HepG2 (cell line): ENCODE results near the gene GRIK1. TPM values are rescaled to one million over a fixed set of nuclear protein-coding genes. Genes with fewer than 3 reads are reported as not detected.
"Not testable (repeated sequence)": the region's sequence is repeated elsewhere in the genome, so short reads cannot be mapped to it uniquely, and the experiment has no call there.

Experiments used
- ATAC-seq: fragments of 200-7000 bp; cut with Tn5 transposase; 3 replicates; pipeline ENCODE4 v1.9.1; 2020; ENCODE audit warnings: mild to moderate bottlenecking, moderate library complexity
- BruUV-seq: library from RNA; stranded (reverse); fragments of 400-500 nt; replicated peaks from 2 replicates; lab custom pipeline; 2021; lab: Mats Ljungman, UMichigan
- CTCF ChIA-PET: fragments of 300-600 bp; formaldehyde crosslinking; extraction: SDS; loops from one replicate; lab custom pipeline; 2021; ENCODE audit warnings: low total read pairs, inconsistent platforms, low intra/inter-chr PET ratio; lab: Yijun Ruan, JAX
- POLR2A ChIA-PET: fragments of 350-600 bp; sonication (Branson Sonifier 250); formaldehyde crosslinking; loops from one replicate; lab custom pipeline; 2020; ENCODE audit warnings: antibody characterized with exemption, inconsistent platforms; lab: Yijun Ruan, JAX
- DNase-seq: peaks from one replicate; pipeline ENCODE4 v3.0.0-alpha.2; 2015; ENCODE audit warnings: low spot score
- FAIRE-seq: peaks from 3 replicates; lab custom pipeline; 2011; peaks lifted over from hg19 to GRCh38; lab: Jason Lieb, UNC
- H2AFZ ChIP-seq: one replicate; pipeline ENCODE4 v1.6.1; 2011; ENCODE audit warnings: low read length, inconsistent platforms
- H3K27ac ChIP-seq: fragments of 300-600 bp; 3 replicates; pipeline ENCODE4 v1.8.0; 2011; ENCODE audit warnings: mixed run types, mild to moderate bottlenecking, mixed read lengths, low read length, inconsistent platforms; ENCODE audit not compliant: insufficient read depth; ENCODE audit errors: extremely low read length
- H3K27me3 ChIP-seq, 2 experiments: fragments of 200-600 bp in 1 of 2; 2 replicates in 1 of 2; 3 replicates in 1 of 2; pipeline versions ENCODE4 v1.6.0 to v1.8.0; 2011; ENCODE audit warnings: low read length in 2 of 2, mild to moderate bottlenecking in 2 of 2, moderate library complexity in 2 of 2, inconsistent platforms in 1 of 2; ENCODE audit not compliant: insufficient read depth in 2 of 2, control insufficient read depth in 1 of 2
- H3K36me3 ChIP-seq, 2 experiments: fragments of 200-600 bp in 1 of 2; replicated peaks in 1 of 2; 2 replicates in 1 of 2; 3 replicates in 1 of 2; pipeline versions ENCODE4 v1.5.1 to v1.8.0; 2011; ENCODE audit warnings: low read length in 2 of 2, inconsistent platforms in 1 of 2; ENCODE audit not compliant: insufficient read depth in 2 of 2, control insufficient read depth in 1 of 2
- H3K4me1 ChIP-seq: 2 replicates; pipeline ENCODE4 v1.5.1; 2012; ENCODE audit warnings: low read length, inconsistent platforms; ENCODE audit not compliant: insufficient read depth
- H3K4me2 ChIP-seq: 2 replicates; pipeline ENCODE4 v1.6.0; 2011; ENCODE audit warnings: low read depth, low read length, inconsistent platforms
- H3K4me3 ChIP-seq, 3 experiments: fragments of 200-600 bp in 1 of 3; sonication (generic), shearing (Covaris generic) in 1 of 3; replicated peaks in 1 of 3; 2 replicates each; pipeline ENCODE4 v1.5.1; 2011 to 2016; ENCODE audit warnings: low read length in 3 of 3, inconsistent platforms in 2 of 3, low read depth in 2 of 3, mild to moderate bottlenecking in 2 of 3, control low read depth in 1 of 3, mixed read lengths in 1 of 3; ENCODE audit not compliant: insufficient read depth in 1 of 3
- H3K79me2 ChIP-seq: one replicate; pipeline ENCODE4 v1.6.1; 2011; ENCODE audit warnings: low read length, inconsistent platforms; ENCODE audit not compliant: insufficient read depth
- H3K9ac ChIP-seq: 2 replicates; pipeline ENCODE4 v1.6.0; 2011; ENCODE audit warnings: mild to moderate bottlenecking, low read depth, low read length, inconsistent platforms; ENCODE audit not compliant: insufficient read depth
- H3K9me3 ChIP-seq: 2 replicates; pipeline ENCODE4 v1.5.1; 2012; ENCODE audit warnings: mild to moderate bottlenecking, low read length
- H4K20me1 ChIP-seq: 2 replicates; pipeline ENCODE4 v1.6.0; 2011; ENCODE audit warnings: inconsistent platforms, mild to moderate bottlenecking, low read length, moderate library complexity; ENCODE audit not compliant: insufficient read depth
- ELF4 ChIP-seq: sonication (generic); formaldehyde crosslinking; IDR thresholded peaks from 2 replicates; pipeline ENCODE4 v1.5.0; 2020; ENCODE audit warnings: missing genetic modification reagents, mild to moderate bottlenecking, moderate library complexity, borderline replicate concordance
- PATZ1 ChIP-seq: sonication (generic); formaldehyde crosslinking; IDR thresholded peaks from 2 replicates; pipeline ENCODE4 v1.4.0; 2020; ENCODE audit warnings: missing genetic modification reagents
- PPARG ChIP-seq: conservative IDR thresholded peaks from 2 replicates; pipeline ENCODE4 v1.6.1; 2016; ENCODE audit warnings: missing biosample characterization, missing genetic modification reagents
- SIN3B ChIP-seq: fragments of 150-350 bp; IDR thresholded peaks from 2 replicates; pipeline ENCODE4 v1.6.1; 2014; ENCODE audit warnings: low read length
- SKI ChIP-seq: fragments of 450-650 bp; IDR thresholded peaks from one replicate; pipeline ENCODE4 v1.6.1; 2018; ENCODE audit warnings: mild to moderate bottlenecking; ENCODE audit not compliant: partially characterized antibody
- ZNF670 ChIP-seq: sonication (generic); formaldehyde crosslinking; IDR thresholded peaks from 2 replicates; pipeline ENCODE4 v1.8.0; 2022; ENCODE audit warnings: mild to moderate bottlenecking, missing genetic modification reagents, borderline replicate concordance
- WGBS: methylation state at CpG from one replicate; pipeline ENCODE4 v1.1.6; 2017; ENCODE audit warnings: low lambda C conversion rate; 5-methylcytosine and 5-hydroxymethylcytosine counted together
- in situ Hi-C: cut with HindIII; loops from 2 replicates; pipeline ENCODE4 v1.10.0; 2017; ENCODE audit warnings: low pct_unique_long_range_greater_than_20kb; ENCODE audit not compliant: extremely low pct_ligation_motif_present
- intact Hi-C: fragments of 100-400 bp; cut with micrococcal nuclease; formaldehyde crosslinking; loops from one replicate; pipeline ENCODE4 v1.10.0; 2022; ENCODE audit not compliant: unreplicated experiment
- polyA plus RNA-seq, 8 experiments: library from polyadenylated mRNA; depleted of rRNA in 3 of 8; stranded (reverse) in 7 of 8; unstranded in 1 of 8; fragments of >200 nt; fragmentation: Illumina TruSeq in 4 of 8; extraction: Trizol in 4 of 8; gene quantifications; 2 replicates each; pipeline versions ENCODE4 v1.2.1 to v1.2.3, GENCODE V29; 2011 to 2016; ENCODE audit warnings: low read depth in 4 of 8, missing spikeins in 1 of 8, mixed read lengths in 1 of 8; ENCODE audit not compliant: insufficient read depth in 1 of 8
- total RNA-seq, 5 experiments: library from RNA; depleted of rRNA; stranded (reverse); fragments of >200 nt; fragmentation: Illumina TruSeq; extraction: Trizol; gene quantifications; 2 replicates each; pipeline ENCODE4 v1.2.3, GENCODE V29; 2016; ENCODE audit warnings: low read depth in 1 of 5
- TF ChIP-seq, protein P1 (sequence below): sonication (generic); formaldehyde crosslinking; IDR thresholded peaks from 2 replicates; pipeline ENCODE4 v1.5.0; 2020; ENCODE audit warnings: mild to moderate bottlenecking, missing genetic modification reagents
- TF ChIP-seq, protein P2 (sequence below): IDR thresholded peaks from 2 replicates; pipeline ENCODE4 v1.6.1; 2016; ENCODE audit warnings: low read depth, borderline replicate concordance

GRIK1 gene
- total and polyA plus RNA-seq, 2 of the 13 experiments (the other 11 are each of a cell fraction or from before 2014, with no cell fraction given) = not detected

GRCh38 chr21:29606613-29607012 lies 333.2 kb downstream of the GRIK1 start:
- DNase-seq (no peak), ATAC-seq (no peak)
- intact Hi-C loops = no loop called here

DNA sequence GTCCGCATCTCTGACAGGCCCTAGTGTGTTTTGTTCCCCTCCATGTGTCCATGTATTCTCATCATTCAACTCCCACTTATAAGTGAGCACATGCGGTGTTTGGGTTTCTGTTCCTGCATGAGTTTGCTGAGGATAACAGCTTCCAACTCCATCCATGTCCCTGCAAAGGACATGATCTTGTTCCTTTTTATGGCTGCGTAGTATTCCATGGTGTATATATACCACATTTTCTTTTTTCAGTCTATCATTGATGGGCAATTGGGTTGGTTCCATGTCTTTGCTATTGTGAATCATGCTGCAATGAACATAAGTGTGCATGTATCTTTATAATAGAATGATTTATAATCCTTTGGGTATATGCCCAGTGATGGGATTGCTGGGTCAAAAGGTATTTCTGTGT lies 334.6 kb downstream of the GRIK1 start:
- H3K9ac ChIP-seq, H3K9me3 ChIP-seq, in situ Hi-C loops, H2AFZ ChIP-seq, BruUV-seq, H3K79me2 ChIP-seq, H3K27ac ChIP-seq, H3K4me2 ChIP-seq, H3K27me3 ChIP-seq, H3K4me1 ChIP-seq, H3K4me3 ChIP-seq, ATAC-seq, CTCF ChIA-PET, FAIRE-seq, DNase-seq, POLR2A ChIA-PET, H4K20me1 ChIP-seq, H3K36me3 ChIP-seq, intact Hi-C loops: not testable (repeated sequence)
- 43% methylated on average over 3 of the region's 3 CpGs for WGBS

More at GRCh38 chr21:29606613-29607012, 333.2 kb downstream of the GRIK1 start:
- Histone ChIP-seq H3K4me1 (no peaks in the 10 kb centered on the region), H2AFZ (no peak overlapping the region), H3K9me3 (no peaks in the 10 kb centered on the region), H4K20me1 (no peaks in the 10 kb centered on the region), H3K4me2 (no peak overlapping the region), H3K9ac (no peak overlapping the region), H3K4me3 (no peak overlapping the region), H3K36me3 (no peaks in the 10 kb centered on the region), H3K79me2 (no peaks in the 10 kb centered on the region), H3K27me3 (peaks cover 0 to 1% of the 10 kb centered on the region in 2 experiments; a peak in 1 of 5 replicates)
- ChIA-PET CTCF (no interaction called here), POLR2A (no interaction called here)
- no TSS peak for BruUV-seq
- WGBS = 47% methylated on average over 3 of the region's 3 CpGs
- in situ Hi-C loops = no loop called here
- no peak for FAIRE-seq
- TF ChIP-seq ELF4 (CRISPR knock-in tag) (no peak), PPARG (CRISPR knock-in tag) (no peak), PATZ1 (CRISPR knock-in tag) (no peak), SIN3B (no peak), SKI (no peak), ZNF670 (no peak)
- TF ChIP-seq, protein P1, sequence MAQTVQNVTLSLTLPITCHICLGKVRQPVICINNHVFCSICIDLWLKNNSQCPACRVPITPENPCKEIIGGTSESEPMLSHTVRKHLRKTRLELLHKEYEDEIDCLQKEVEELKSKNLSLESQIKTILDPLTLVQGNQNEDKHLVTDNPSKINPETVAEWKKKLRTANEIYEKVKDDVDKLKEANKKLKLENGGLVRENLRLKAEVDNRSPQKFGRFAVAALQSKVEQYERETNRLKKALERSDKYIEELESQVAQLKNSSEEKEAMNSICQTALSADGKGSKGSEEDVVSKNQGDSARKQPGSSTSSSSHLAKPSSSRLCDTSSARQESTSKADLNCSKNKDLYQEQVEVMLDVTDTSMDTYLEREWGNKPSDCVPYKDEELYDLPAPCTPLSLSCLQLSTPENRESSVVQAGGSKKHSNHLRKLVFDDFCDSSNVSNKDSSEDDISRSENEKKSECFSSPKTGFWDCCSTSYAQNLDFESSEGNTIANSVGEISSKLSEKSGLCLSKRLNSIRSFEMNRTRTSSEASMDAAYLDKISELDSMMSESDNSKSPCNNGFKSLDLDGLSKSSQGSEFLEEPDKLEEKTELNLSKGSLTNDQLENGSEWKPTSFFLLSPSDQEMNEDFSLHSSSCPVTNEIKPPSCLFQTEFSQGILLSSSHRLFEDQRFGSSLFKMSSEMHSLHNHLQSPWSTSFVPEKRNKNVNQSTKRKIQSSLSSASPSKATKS = no peak
- TF ChIP-seq, protein P2, sequence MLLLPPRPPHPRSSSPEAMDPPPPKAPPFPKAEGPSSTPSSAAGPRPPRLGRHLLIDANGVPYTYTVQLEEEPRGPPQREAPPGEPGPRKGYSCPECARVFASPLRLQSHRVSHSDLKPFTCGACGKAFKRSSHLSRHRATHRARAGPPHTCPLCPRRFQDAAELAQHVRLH (CRISPR knock-in tag) = no peak
- TF ChIP-seq, all 625 proteins: peak for 0
- no peak overlapping the region for H3K27ac ChIP-seq
